Loucy (cell line): ENCODE measurements around the gene G6PC3.

Experiments used
- H2AFZ ChIP-seq: fragments of 200-600 bp; sonication (generic); 2 replicates; pipeline ENCODE4 v1.6.0; 2016; ENCODE audit warnings: antibody characterized with exemption, mild to moderate bottlenecking, low read length, moderate library complexity
- H3F3A ChIP-seq: fragments of 200-600 bp; 2 replicates; pipeline ENCODE4 v1.6.0; 2016; ENCODE audit warnings: antibody characterized with exemption, low read depth, mild to moderate bottlenecking
- H3K27me3 ChIP-seq: fragments of 200-600 bp; sonication (generic); 2 replicates; pipeline ENCODE4 v1.6.1; 2014; ENCODE audit warnings: low read length, mild to moderate bottlenecking; ENCODE audit not compliant: insufficient read depth, poor library complexity, severe bottlenecking
- H3K36me3 ChIP-seq: fragments of 200-600 bp; sonication (generic); 2 replicates; pipeline ENCODE4 v1.6.1; 2016; ENCODE audit warnings: low read length; ENCODE audit not compliant: insufficient read depth
- H3K4me1 ChIP-seq: fragments of 200-600 bp; sonication (generic); 2 replicates; pipeline ENCODE4 v1.5.1; 2014; ENCODE audit warnings: low read length, mild to moderate bottlenecking; ENCODE audit not compliant: insufficient read depth, poor library complexity, severe bottlenecking
- H3K4me2 ChIP-seq: fragments of 200-600 bp; sonication (generic); 2 replicates; pipeline ENCODE4 v1.6.0; 2014; ENCODE audit warnings: antibody characterized with exemption, low read length, low read depth, mild to moderate bottlenecking; ENCODE audit not compliant: poor library complexity, severe bottlenecking
- H3K4me3 ChIP-seq: fragments of 200-600 bp; sonication (generic); 2 replicates; pipeline ENCODE4 v1.5.1; 2014; ENCODE audit warnings: low read length, mild to moderate bottlenecking, mixed read lengths; ENCODE audit not compliant: poor library complexity, severe bottlenecking
- H3K79me2 ChIP-seq: fragments of 200-600 bp; sonication (generic); 2 replicates; pipeline ENCODE4 v1.6.1; 2014; ENCODE audit warnings: low read length; ENCODE audit not compliant: insufficient read depth
- H3K9ac ChIP-seq: fragments of 200-600 bp; sonication (generic); 2 replicates; pipeline ENCODE4 v1.6.0; 2014; ENCODE audit warnings: mild to moderate bottlenecking, low read depth, low read length, moderate library complexity; ENCODE audit not compliant: poor library complexity, severe bottlenecking
- H3K9me2 ChIP-seq: fragments of 200-600 bp; sonication (generic); replicated peaks from 2 replicates; pipeline ENCODE4 v1.6.1; 2016; ENCODE audit warnings: low read depth, low read length, mixed read lengths
- H3K9me3 ChIP-seq: fragments of 200-600 bp; sonication (generic); 2 replicates; pipeline ENCODE4 v1.6.1; 2014; ENCODE audit warnings: mild to moderate bottlenecking, antibody characterized with exemption, low read length, low read depth; ENCODE audit not compliant: insufficient read depth
- H4K20me1 ChIP-seq: fragments of 200-600 bp; sonication (generic); 2 replicates; pipeline ENCODE4 v1.6.0; 2014; ENCODE audit warnings: antibody characterized with exemption, low read length, mild to moderate bottlenecking; ENCODE audit not compliant: insufficient read depth, poor library complexity, severe bottlenecking
- CTCF ChIP-seq: fragments of 200-600 bp; sonication (generic); conservative IDR thresholded peaks from 2 replicates; pipeline ENCODE4 v1.5.1; 2014; ENCODE audit warnings: mild to moderate bottlenecking, antibody characterized with exemption, low read length
- EZH2phosphoT487 ChIP-seq: fragments of 200-600 bp; IDR thresholded peaks from 2 replicates; pipeline ENCODE4 v1.6.1; 2018; ENCODE audit warnings: antibody characterized with exemption, mild to moderate bottlenecking, moderate library complexity, borderline replicate concordance

Gene G6PC3

GRCh38 chr17:44037471-44037870 is 33.1 kb upstream of the G6PC3 start:
- no peak for TF ChIP-seq CTCF
- no peak for TF ChIP-seq EZH2phosphoT487
- no peaks in the 10 kb centered on the region for H3F3A ChIP-seq
- H4K20me1 ChIP-seq: peaks cover 19% of the 10 kb centered on the region
- peaks cover 24% of the 10 kb centered on the region for H3K79me2 ChIP-seq
- H3K9ac ChIP-seq: no peak overlapping the region
- H3K9me2 ChIP-seq: no peaks in the 10 kb centered on the region
- H3K4me3 ChIP-seq: no peak overlapping the region
- no peaks in the 10 kb centered on the region for H3K4me1 ChIP-seq
- H3K4me2 ChIP-seq: no peak overlapping the region
- no peak overlapping the region for H2AFZ ChIP-seq
- peaks cover 56% of the 10 kb centered on the region; the same call in 1 of the 2 replicates for H3K36me3 ChIP-seq
- H3K27me3 ChIP-seq: no peaks in the 10 kb centered on the region
- H3K9me3 ChIP-seq: no peaks in the 10 kb centered on the region

DNA sequence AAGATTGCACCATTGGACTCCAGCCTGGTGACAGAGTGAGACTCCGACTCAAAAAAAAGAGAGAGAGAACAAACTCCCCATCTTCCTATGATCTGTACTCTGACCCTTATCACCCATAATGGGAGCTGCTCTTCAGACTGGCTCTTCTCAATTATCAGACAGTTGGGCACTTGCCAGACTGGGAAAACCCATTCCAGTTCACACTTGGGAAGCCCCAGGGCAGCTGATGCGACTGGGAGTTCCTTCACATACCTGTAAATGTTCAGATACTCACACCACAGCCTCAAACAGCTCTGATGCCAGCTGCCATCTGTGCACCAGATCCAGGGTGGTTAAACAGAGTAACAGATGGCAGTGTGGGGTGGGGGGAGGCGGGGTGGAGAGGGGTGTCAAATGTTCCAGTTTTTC is 31.9 kb upstream of the G6PC3 start:
- Histone ChIP-seq H3K9me2 (no peaks in the 10 kb centered on the region), H3F3A (no peaks in the 10 kb centered on the region), H4K20me1 (peaks cover 19% of the 10 kb centered on the region), H2AFZ (no peak overlapping the region), H3K9ac (no peak overlapping the region), H3K4me3 (no peak overlapping the region), H3K4me1 (no peaks in the 10 kb centered on the region), H3K27me3 (no peaks in the 10 kb centered on the region), H3K79me2 (peaks cover 32% of the 10 kb centered on the region), H3K4me2 (no peak overlapping the region), H3K36me3 (peaks cover 50% of the 10 kb centered on the region; the same call in 1 of the 2 replicates), H3K9me3 (no peaks in the 10 kb centered on the region)
- TF ChIP-seq CTCF (no peak), EZH2phosphoT487 (no peak)

GRCh38 chr17:44039829-44040635 is 30.5 kb upstream of the G6PC3 start:
- H3K4me1 ChIP-seq: no peaks in the 10 kb centered on the region
- H2AFZ ChIP-seq: no peak overlapping the region
- H3F3A ChIP-seq: no peaks in the 10 kb centered on the region
- H3K36me3 ChIP-seq: peaks cover 41% of the 10 kb centered on the region; the same call in 1 of the 2 replicates
- peaks cover 45% of the 10 kb centered on the region for H3K79me2 ChIP-seq
- no peaks in the 10 kb centered on the region for H3K27me3 ChIP-seq
- no peaks in the 10 kb centered on the region for H3K9me2 ChIP-seq
- TF ChIP-seq CTCF (no peak), EZH2phosphoT487 (no peak)
- H3K9me3 ChIP-seq: no peaks in the 10 kb centered on the region
- H4K20me1 ChIP-seq: peaks cover 30% of the 10 kb centered on the region
- H3K4me2 ChIP-seq: no peak overlapping the region
- H3K4me3 ChIP-seq: no peak overlapping the region
- no peak overlapping the region for H3K9ac ChIP-seq
